ENCODE data around the gene KLK12.

DNA sequence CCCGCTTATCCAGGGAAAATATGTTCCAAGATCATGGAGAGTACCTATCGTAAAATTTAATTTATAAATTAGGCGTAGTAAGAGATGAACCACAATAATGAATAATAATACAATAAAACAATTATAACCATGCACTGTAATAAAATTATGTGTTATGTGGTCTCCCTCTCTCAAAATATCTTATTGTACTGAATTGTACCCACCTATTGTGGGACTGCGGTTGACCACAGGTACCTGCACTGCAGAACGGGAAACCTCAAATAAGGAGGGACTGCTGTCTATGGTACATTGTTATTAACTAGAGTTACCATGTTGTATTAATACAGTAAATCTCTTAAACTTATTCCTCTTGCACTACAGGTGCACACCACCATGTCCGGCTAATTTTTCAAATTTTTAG is 5.3 kb upstream of the KLK12 start:
- TF ChIP-seq POLR2AphosphoS5 (IDR thresholded peaks at IDR 0.05; ENCODE audit: low read depth, low read length) (no peak), FOXP2 (optimal IDR thresholded peaks at IDR 0.05; ENCODE audit: borderline replicate concordance, extremely low read depth, extremely low read length, insufficient read depth) (no peak)
